AG04450 (cell line): ENCODE data around the gene MMP19. TPM values are rescaled to one million over a fixed set of nuclear protein-coding genes. Genes with fewer than 3 reads are reported as not detected.

Experiments used
- CTCF ChIA-PET: fragments of 300-600, 350-600 bp; formaldehyde crosslinking; extraction: SDS; loops from one replicate; lab custom pipeline; 2022; ENCODE audit warnings: antibody characterized with exemption, inconsistent platforms; lab: Charles Lee
- POLR2A ChIA-PET: fragments of 350-600 bp; formaldehyde crosslinking; extraction: SDS; loops from one replicate; lab custom pipeline; 2021; ENCODE audit warnings: antibody characterized with exemption, inconsistent platforms; lab: Yijun Ruan, JAX
- DNase-seq: peaks from one replicate; pipeline ENCODE4 v3.0.0-alpha.2; 2011; ENCODE audit warnings: low read depth, low spot score
- H3K27ac ChIP-seq: one replicate; pipeline ENCODE4 v1.5.1; 2012; ENCODE audit warnings: low read depth, low read length, control low read depth
- H3K27me3 ChIP-seq: one replicate; pipeline ENCODE4 v1.6.0; 2012; ENCODE audit warnings: low read length; ENCODE audit not compliant: control insufficient read depth, insufficient read depth
- H3K4me3 ChIP-seq: 2 replicates; pipeline ENCODE4 v1.5.1; 2011; ENCODE audit warnings: mild to moderate bottlenecking, low read depth, low read length, control low read depth
- H3K9me3 ChIP-seq: 2 replicates; pipeline ENCODE4 v1.5.1; 2012; ENCODE audit warnings: low read length; ENCODE audit not compliant: control insufficient read depth, insufficient read depth
- CTCF ChIP-seq: IDR thresholded peaks from 2 replicates; pipeline ENCODE4 v1.5.1; 2011; ENCODE audit warnings: low read depth, low read length, control low read depth, inconsistent platforms
- polyA plus RNA-seq: library from polyadenylated mRNA; depleted of rRNA; stranded (reverse); fragments of >200 nt; gene quantifications from 2 replicates; pipeline ENCODE4 v1.2.3, GENCODE V29; 2011

Gene MMP19
- polyA plus RNA-seq, 1 experiment: 43.8 TPM

- CTCF ChIA-PET: interaction anchor here (1.0 kb wide), 1 partner anchor 80 kb away, joined by 4 read pairs; no protein-coding TSS in a partner anchor
- no peaks in the 10 kb centered on the region for H3K27me3 ChIP-seq
- POLR2A ChIA-PET: interaction anchor here (0.7 kb wide), 1 partner anchor 103 kb away, joined by 9 read pairs; no protein-coding TSS in a partner anchor
- peak overlapping the region; percentile 21 for H3K27ac ChIP-seq
- no peak for DNase-seq
- TF ChIP-seq CTCF: no peak
- H3K4me3 ChIP-seq: no peak overlapping the region
- H3K9me3 ChIP-seq: no peaks in the 10 kb centered on the region
These were observed 7.0 kb upstream of the MMP19 start for GRCh38 chr12:55849616-55850343.

GRCh38 chr12:55847603-55848291 lies 5.0 kb upstream of the MMP19 start:
- Histone ChIP-seq H3K4me3 (peak overlapping the region; percentile 39), H3K27me3 (no peaks in the 10 kb centered on the region), H3K9me3 (no peaks in the 10 kb centered on the region), H3K27ac (peak overlapping the region; percentile 98)
- TF ChIP-seq CTCF: no peak
- ChIA-PET CTCF (interaction anchor here (0.5 to 1.8 kb wide), 7 partner anchors 27 to 109 kb away, joined by 3 to 12 read pairs (median 3); no protein-coding TSS in a partner anchor), POLR2A (interaction anchor here (0.7 to 2.7 kb wide), 9 partner anchors 12 to 374 kb away, joined by 3 to 25 read pairs (median 3); partner anchors contain the start of genes CD63, DNAJC14, ORMDL2 and RNF41)
- DNase-seq: peak; percentile 99

GRCh38 chr12:55847033-55847432 lies 4.3 kb upstream of the MMP19 start:
- ChIA-PET CTCF (interaction anchor here (0.6 to 1.8 kb wide), 7 partner anchors 16 to 109 kb away, joined by 3 to 12 read pairs (median 4); partner anchors contain the start of gene ORMDL2), POLR2A (interaction anchor here (0.9 to 2.7 kb wide), 7 partner anchors 17 to 375 kb away, joined by 3 to 25 read pairs (median 4); partner anchors contain the start of genes CD63, DNAJC14, ORMDL2 and RNF41)

GRCh38 chr12:55845785-55846496 lies 3.2 kb upstream of the MMP19 start:
- no peaks in the 10 kb centered on the region for H3K27me3 ChIP-seq
- no peak for TF ChIP-seq CTCF
- POLR2A ChIA-PET: interaction anchor here (2.7 kb wide), 1 partner anchor 16 kb away, joined by 25 read pairs; the partner anchor contains the start of gene DNAJC14
- no peak overlapping the region for H3K27ac ChIP-seq
- no peak for DNase-seq
- no peak overlapping the region for H3K4me3 ChIP-seq
- CTCF ChIA-PET: interaction anchor here (0.5 to 1.2 kb wide), 4 partner anchors 15 to 87 kb away, joined by 3 to 5 read pairs (median 3); partner anchors contain the start of gene ORMDL2
- H3K9me3 ChIP-seq: no peaks in the 10 kb centered on the region

More at GRCh38 chr12:55847033-55847432, 4.3 kb upstream of the MMP19 start:
- H3K4me3 ChIP-seq: no peak overlapping the region
- DNase-seq: peak; percentile 36
- H3K27me3 ChIP-seq: no peaks in the 10 kb centered on the region
- peak overlapping the region; percentile 98 for H3K27ac ChIP-seq
- no peaks in the 10 kb centered on the region for H3K9me3 ChIP-seq
- no peak for TF ChIP-seq CTCF
